Trophoblast cell (in vitro differentiated cells and primary cell): ENCODE data around the gene TET1.

Source experiments
- DNase-seq, 2 donors: peaks; one replicate each; pipeline ENCODE4 v3.0.0-alpha.2; 2016
- H2AFZ ChIP-seq: 2 replicates; pipeline ENCODE4 v1.6.1; 2013; ENCODE audit warnings: low read length, moderate library complexity, mild to moderate bottlenecking; ENCODE audit not compliant: insufficient read depth, poor library complexity
- H2AK5ac ChIP-seq: 2 replicates; pipeline ENCODE4 v1.6.1; 2013; ENCODE audit warnings: mild to moderate bottlenecking, low read length
- H2BK120ac ChIP-seq: 2 replicates; pipeline ENCODE4 v1.6.1; 2013; ENCODE audit warnings: low read length, mild to moderate bottlenecking, moderate library complexity; ENCODE audit not compliant: insufficient read depth, poor library complexity
- H2BK12ac ChIP-seq: 2 replicates; pipeline ENCODE4 v1.6.1; 2013; ENCODE audit warnings: mild to moderate bottlenecking, low read length, moderate library complexity
- H2BK5ac ChIP-seq: 2 replicates; pipeline ENCODE4 v1.6.1; 2013; ENCODE audit warnings: low read length, low read depth, moderate library complexity, mild to moderate bottlenecking; ENCODE audit not compliant: poor library complexity
- H3K14ac ChIP-seq: 2 replicates; pipeline ENCODE4 v1.6.1; 2013; ENCODE audit warnings: mild to moderate bottlenecking, low read length
- H3K18ac ChIP-seq: 2 replicates; pipeline ENCODE4 v1.6.1; 2013; ENCODE audit warnings: mild to moderate bottlenecking, low read length
- H3K23ac ChIP-seq: 2 replicates; pipeline ENCODE4 v1.6.1; 2013; ENCODE audit warnings: low read length
- H3K27ac ChIP-seq: 2 replicates; pipeline ENCODE4 v1.5.1; 2013; ENCODE audit warnings: low read depth, mild to moderate bottlenecking, inconsistent platforms, low read length, moderate library complexity
- H3K27me3 ChIP-seq: 2 replicates; pipeline ENCODE4 v1.6.1; 2013; ENCODE audit warnings: inconsistent platforms, mild to moderate bottlenecking, low read length, moderate library complexity; ENCODE audit not compliant: insufficient read depth
- H3K36me3 ChIP-seq, 2 experiments: 1 replicate in 1 of 2; 2 replicates in 1 of 2; pipeline ENCODE4 v1.6.1; 2013; ENCODE audit warnings: low read length in 2 of 2, mild to moderate bottlenecking in 2 of 2, moderate library complexity in 1 of 2; ENCODE audit not compliant: insufficient read depth in 2 of 2, control insufficient read depth in 1 of 2
- H3K4ac ChIP-seq: 2 replicates; pipeline ENCODE4 v1.6.1; 2013; ENCODE audit warnings: low read depth, mild to moderate bottlenecking, low read length, moderate library complexity
- H3K4me1 ChIP-seq, 2 experiments: 1 replicate in 1 of 2; 2 replicates in 1 of 2; pipeline ENCODE4 v1.6.1; 2013; ENCODE audit warnings: low read length in 2 of 2, mild to moderate bottlenecking in 2 of 2, moderate library complexity in 1 of 2; ENCODE audit not compliant: insufficient read depth in 2 of 2, control insufficient read depth in 1 of 2
- H3K4me2 ChIP-seq: 2 replicates; pipeline ENCODE4 v1.6.1; 2013; ENCODE audit warnings: inconsistent platforms, mild to moderate bottlenecking, low read length, moderate library complexity
- H3K4me3 ChIP-seq: 2 replicates; pipeline ENCODE4 v1.5.1; 2013; ENCODE audit warnings: mild to moderate bottlenecking, low read depth, low read length, inconsistent platforms
- H3K79me1 ChIP-seq: one replicate; pipeline ENCODE4 v1.6.1; 2013; ENCODE audit warnings: low read length
- H3K79me2 ChIP-seq: 2 replicates; pipeline ENCODE4 v1.6.1; 2013; ENCODE audit warnings: low read length, mild to moderate bottlenecking; ENCODE audit not compliant: control insufficient read depth, insufficient read depth, poor library complexity
- H3K9ac ChIP-seq: 2 replicates; pipeline ENCODE4 v1.6.1; 2013; ENCODE audit warnings: mild to moderate bottlenecking, low read length
- H3K9me3 ChIP-seq: 2 replicates; pipeline ENCODE4 v1.6.1; 2013; ENCODE audit warnings: low read depth, mild to moderate bottlenecking, control low read depth, inconsistent platforms, low read length; ENCODE audit not compliant: insufficient read depth
- H4K12ac ChIP-seq: 2 replicates; pipeline ENCODE4 v1.6.1; 2013; ENCODE audit warnings: low read depth, mild to moderate bottlenecking, low read length, moderate library complexity
- H4K8ac ChIP-seq: 2 replicates; pipeline ENCODE4 v1.6.1; 2013; ENCODE audit warnings: low read depth, mild to moderate bottlenecking, low read length, moderate library complexity
- H4K91ac ChIP-seq: one replicate; pipeline ENCODE4 v1.6.1; 2013; ENCODE audit warnings: low read depth, mild to moderate bottlenecking, low read length, moderate library complexity
- WGBS: extraction: QIAGEN DNeasy Blood & Tissue Kit; methylation state at CpG from one replicate; pipeline ENCODE4 v1.1.7; 2013; ENCODE audit warnings: missing lambda C conversion rate; ENCODE audit not compliant: insufficient read length, insufficient coverage; ENCODE audit errors: extremely low coverage; 5-methylcytosine and 5-hydroxymethylcytosine counted together

Gene TET1

DNA sequence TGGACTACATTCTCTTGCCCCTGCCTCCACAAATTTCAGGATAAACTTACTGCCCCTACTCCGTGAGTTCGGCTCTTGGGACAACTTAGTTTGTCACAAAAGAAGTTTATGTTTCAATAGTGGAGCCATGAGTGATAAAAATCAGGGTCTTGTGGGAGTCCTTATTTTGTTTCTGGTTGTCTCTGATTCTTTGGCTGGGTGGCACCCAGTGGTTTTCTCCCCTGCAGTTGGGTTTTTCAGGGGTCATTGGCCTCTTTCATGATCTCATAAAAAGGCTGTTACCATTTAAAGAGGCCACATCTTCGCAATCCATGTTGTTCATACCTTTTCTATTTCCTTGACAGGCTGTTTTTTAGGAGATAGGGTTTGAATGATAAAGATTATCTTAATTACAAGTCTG, 5.5 kb downstream of the TET1 start:
- no peak overlapping the region for H2AFZ ChIP-seq
- H4K12ac ChIP-seq, result no peak overlapping the region
- peaks cover 4% of the 10 kb centered on the region for H3K79me1 ChIP-seq
- H3K79me2 ChIP-seq, result peaks cover 13% of the 10 kb centered on the region
- no peak overlapping the region for H3K27ac ChIP-seq
- no peaks in the 10 kb centered on the region for H3K4me1 ChIP-seq
- no CpG with 5 or more reads among the region's 3 CpGs for WGBS
- H3K27me3 ChIP-seq, result no peaks in the 10 kb centered on the region
- no peak overlapping the region for H3K18ac ChIP-seq
- H3K23ac ChIP-seq, result no peak overlapping the region
- peaks cover 4% of the 10 kb centered on the region for H3K9me3 ChIP-seq
- H3K9ac ChIP-seq, result no peak overlapping the region
- no peak overlapping the region for H4K91ac ChIP-seq
- no peak overlapping the region for H3K14ac ChIP-seq
- H3K4me3 ChIP-seq, result no peak overlapping the region
- H4K8ac ChIP-seq, result no peak overlapping the region
- H3K4me2 ChIP-seq, result no peak overlapping the region
- no peak overlapping the region for H2BK12ac ChIP-seq
- no peak overlapping the region for H2AK5ac ChIP-seq
- H3K36me3 ChIP-seq, result no peaks in the 10 kb centered on the region
- H2BK120ac ChIP-seq, result no peak overlapping the region
- no peak overlapping the region for H3K4ac ChIP-seq
- DNase-seq, result no peak
- H2BK5ac ChIP-seq, result no peak overlapping the region

DNA sequence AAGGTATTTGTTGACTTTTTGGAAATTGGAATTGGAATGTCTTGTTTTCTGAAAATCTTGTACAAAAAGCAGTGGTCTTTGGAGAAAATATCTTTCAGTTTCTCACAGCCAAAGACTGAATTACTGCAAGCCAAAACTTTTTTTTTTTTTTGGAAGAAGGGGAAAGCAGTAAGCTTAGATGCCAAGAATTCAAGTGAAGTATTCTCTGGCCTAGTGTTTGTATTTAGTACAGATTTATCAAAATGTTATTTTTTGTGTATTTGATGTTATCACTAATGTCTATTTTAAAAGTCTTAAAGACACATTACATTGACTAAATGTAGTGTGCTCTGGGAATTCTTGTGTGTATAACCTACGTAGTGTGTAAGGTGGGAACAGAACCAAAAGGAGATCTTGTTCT, 6.2 kb downstream of the TET1 start:
- DNase-seq, result no peak
- H3K36me3 ChIP-seq, result no peaks in the 10 kb centered on the region
- no CpG with 5 or more reads among the region's 1 CpG for WGBS

DNA sequence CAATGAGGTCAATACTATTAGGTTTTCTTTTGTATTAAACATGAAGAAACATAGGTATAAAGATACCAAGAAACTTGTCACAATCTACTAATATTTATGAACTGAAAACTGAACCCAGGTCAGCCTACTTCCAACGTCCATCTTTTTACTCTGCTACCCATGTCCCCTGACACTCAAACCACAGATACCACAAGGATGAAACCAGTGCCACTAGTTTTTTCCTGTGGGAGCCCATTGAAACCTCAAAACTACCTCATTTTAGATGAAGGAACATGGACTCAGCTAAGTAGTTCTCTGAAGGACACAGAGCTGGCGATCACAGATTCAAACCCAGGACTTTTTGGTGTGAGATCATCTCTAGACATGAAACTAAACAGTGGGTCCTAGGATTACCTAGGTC, 6.8 kb downstream of the TET1 start:
- H3K4me2 ChIP-seq, result no peak overlapping the region
- H3K79me2 ChIP-seq, result peaks cover 6% of the 10 kb centered on the region
- H3K27ac ChIP-seq, result no peak overlapping the region
- H3K4me1 ChIP-seq, result no peaks in the 10 kb centered on the region
- no peak overlapping the region for H3K14ac ChIP-seq
- no peak overlapping the region for H2BK120ac ChIP-seq
- no peak overlapping the region for H2AK5ac ChIP-seq
- no peak for DNase-seq
- peaks cover 2% of the 10 kb centered on the region for H3K79me1 ChIP-seq
- no peaks in the 10 kb centered on the region for H3K36me3 ChIP-seq
- peak overlapping the region; percentile 46 for H3K4ac ChIP-seq
- H3K9me3 ChIP-seq, result no peaks in the 10 kb centered on the region
- no peak overlapping the region for H3K18ac ChIP-seq
- no peak overlapping the region for H2BK5ac ChIP-seq
- no peak overlapping the region for H4K91ac ChIP-seq
- no CpG with 5 or more reads among the region's 2 CpGs for WGBS
- no peak overlapping the region for H3K23ac ChIP-seq
- H4K8ac ChIP-seq, result no peak overlapping the region
- no peaks in the 10 kb centered on the region for H3K27me3 ChIP-seq
- no peak overlapping the region for H2BK12ac ChIP-seq
- H3K4me3 ChIP-seq, result no peak overlapping the region
- no peak overlapping the region for H3K9ac ChIP-seq
- no peak overlapping the region for H4K12ac ChIP-seq
- no peak overlapping the region for H2AFZ ChIP-seq

More for the DNA sequence above, 6.2 kb downstream of the TET1 start:
- Histone ChIP-seq H4K12ac (no peak overlapping the region), H3K79me2 (peaks cover 8% of the 10 kb centered on the region), H3K18ac (no peak overlapping the region), H2BK5ac (no peak overlapping the region), H3K27ac (no peak overlapping the region), H3K4ac (no peak overlapping the region), H3K9me3 (peaks cover under 1% of the 10 kb centered on the region), H3K4me1 (no peaks in the 10 kb centered on the region), H2BK120ac (no peak overlapping the region), H4K8ac (no peak overlapping the region), H4K91ac (no peak overlapping the region), H2AK5ac (no peak overlapping the region), H2AFZ (no peak overlapping the region), H3K9ac (no peak overlapping the region), H3K79me1 (peaks cover 2% of the 10 kb centered on the region), H3K27me3 (no peaks in the 10 kb centered on the region), H3K4me3 (no peak overlapping the region), H3K4me2 (no peak overlapping the region), H3K14ac (no peak overlapping the region), H2BK12ac (no peak overlapping the region), H3K23ac (no peak overlapping the region)

DNA sequence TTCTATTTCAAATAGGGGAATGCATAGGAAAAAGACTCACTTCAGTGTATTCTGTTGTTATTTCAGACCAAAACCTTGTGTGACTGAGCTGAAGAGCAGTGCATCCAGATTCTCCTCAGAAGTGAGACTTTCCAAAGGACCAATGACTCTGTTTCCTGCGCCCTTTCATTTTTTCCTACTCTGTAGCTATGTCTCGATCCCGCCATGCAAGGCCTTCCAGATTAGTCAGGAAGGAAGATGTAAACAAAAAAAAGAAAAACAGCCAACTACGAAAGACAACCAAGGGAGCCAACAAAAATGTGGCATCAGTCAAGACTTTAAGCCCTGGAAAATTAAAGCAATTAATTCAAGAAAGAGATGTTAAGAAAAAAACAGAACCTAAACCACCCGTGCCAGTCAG, 12.0 kb downstream of the TET1 start:
- H3K27ac ChIP-seq, result no peak overlapping the region
- no peak overlapping the region for H4K12ac ChIP-seq
- no peak overlapping the region for H2BK5ac ChIP-seq
- H3K36me3 ChIP-seq, result peaks cover 11 to 17% of the 10 kb centered on the region in 2 experiments
- H4K8ac ChIP-seq, result no peak overlapping the region
- no peak overlapping the region for H3K4ac ChIP-seq
- no peak overlapping the region for H4K91ac ChIP-seq
- no peaks in the 10 kb centered on the region for H3K27me3 ChIP-seq
- H3K18ac ChIP-seq, result no peak overlapping the region
- H2AFZ ChIP-seq, result no peak overlapping the region
- DNase-seq, result no peak
- H3K4me3 ChIP-seq, result no peak overlapping the region
- H3K79me2 ChIP-seq, result peaks cover 1% of the 10 kb centered on the region
- no peaks in the 10 kb centered on the region for H3K4me1 ChIP-seq
- H2BK12ac ChIP-seq, result no peak overlapping the region
- WGBS, result no CpG with 5 or more reads among the region's 5 CpGs
- no peak overlapping the region for H3K14ac ChIP-seq
- no peak overlapping the region for H3K23ac ChIP-seq
- H3K4me2 ChIP-seq, result no peak overlapping the region
- H3K9ac ChIP-seq, result no peak overlapping the region
- no peaks in the 10 kb centered on the region for H3K9me3 ChIP-seq
- H2AK5ac ChIP-seq, result no peak overlapping the region
- no peak overlapping the region for H2BK120ac ChIP-seq
- H3K79me1 ChIP-seq, result no peaks in the 10 kb centered on the region
